NCI-H510A treated with DMSO at 0.1 percent for 48 hours (cell line): ENCODE measurements around the gene AUTS2.
"Not testable (repeated sequence)": the region's sequence is repeated elsewhere in the genome, so short reads cannot be mapped to it uniquely, and the experiment has no call there.

Source experiments
- DNase-seq: peaks from one replicate; lab custom pipeline; 2025; lab: John Stamatoyannopoulos, UW

Gene AUTS2

GRCh38 chr7:70582927-70583895, 984.9 kb downstream of the AUTS2 start:
- DNase-seq, result no peak

DNA sequence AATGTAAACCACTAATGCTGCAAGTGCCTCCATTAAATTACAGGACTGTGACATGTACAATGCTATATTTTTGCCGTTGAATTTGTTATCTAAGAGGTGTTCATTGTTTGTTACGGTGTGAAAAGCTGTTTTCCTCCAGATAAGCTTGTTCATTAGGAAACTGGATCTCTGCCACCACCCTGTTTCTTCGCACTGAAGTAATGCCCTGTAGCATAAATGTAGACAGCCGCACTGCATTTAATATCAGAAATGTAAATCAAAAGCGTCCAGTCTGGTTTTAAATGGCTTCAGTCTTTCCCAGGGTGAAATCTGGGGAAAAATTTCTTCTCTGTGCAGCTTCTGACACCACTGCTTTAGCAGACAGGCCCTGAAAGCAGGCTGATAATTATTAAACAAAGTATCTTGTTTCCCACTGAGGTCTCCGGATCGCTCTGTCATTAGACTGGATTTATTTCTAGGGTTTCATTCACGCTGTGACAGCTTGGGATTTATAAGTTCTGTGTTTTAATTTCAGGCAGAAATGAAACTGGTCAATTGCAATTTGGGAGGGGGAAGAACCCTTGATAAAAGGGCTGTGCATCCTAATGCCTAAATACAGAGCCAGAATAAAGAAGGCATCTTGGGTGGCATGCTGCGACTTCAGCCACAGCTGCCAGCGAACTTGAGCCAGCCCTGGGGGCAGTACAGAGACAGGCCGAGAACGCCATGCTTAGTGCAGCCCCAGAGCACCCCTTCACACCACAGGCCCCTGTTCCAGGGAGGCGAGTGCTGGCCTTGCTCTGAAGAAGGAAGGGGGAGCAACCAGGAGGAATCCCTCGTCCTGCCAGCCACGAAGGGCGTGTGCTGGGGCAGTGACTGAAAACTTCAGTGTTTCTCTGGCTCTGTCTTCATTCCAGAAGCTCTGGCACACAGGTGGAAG, 985.9 kb downstream of the AUTS2 start:
- no peak for DNase-seq

- DNase-seq, result no peak
Observed at GRCh38 chr7:70585071-70585470, 986.8 kb downstream of the AUTS2 start.

DNA sequence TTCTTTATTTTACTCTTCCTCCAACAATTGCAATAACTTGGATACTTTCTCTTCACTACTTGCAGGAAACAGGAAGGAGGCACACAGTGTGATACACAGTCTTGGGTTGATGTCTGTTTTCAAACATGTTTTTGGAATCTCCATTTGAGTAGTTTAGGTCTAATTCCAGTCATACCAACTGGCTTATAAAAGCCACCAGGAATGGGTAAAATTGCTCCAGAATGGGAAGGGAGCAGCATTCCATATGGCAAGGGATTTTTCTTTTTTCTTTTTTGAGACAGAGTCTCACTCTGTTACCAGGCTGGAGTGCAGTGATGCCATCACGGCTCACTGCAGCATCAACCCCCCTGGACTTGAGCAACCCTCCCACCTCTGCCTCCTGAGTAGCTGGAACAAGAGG, 988.5 kb downstream of the AUTS2 start:
- DNase-seq, result no peak

GRCh38 chr7:70587739-70588138, 989.5 kb downstream of the AUTS2 start:
- no peak for DNase-seq

DNA sequence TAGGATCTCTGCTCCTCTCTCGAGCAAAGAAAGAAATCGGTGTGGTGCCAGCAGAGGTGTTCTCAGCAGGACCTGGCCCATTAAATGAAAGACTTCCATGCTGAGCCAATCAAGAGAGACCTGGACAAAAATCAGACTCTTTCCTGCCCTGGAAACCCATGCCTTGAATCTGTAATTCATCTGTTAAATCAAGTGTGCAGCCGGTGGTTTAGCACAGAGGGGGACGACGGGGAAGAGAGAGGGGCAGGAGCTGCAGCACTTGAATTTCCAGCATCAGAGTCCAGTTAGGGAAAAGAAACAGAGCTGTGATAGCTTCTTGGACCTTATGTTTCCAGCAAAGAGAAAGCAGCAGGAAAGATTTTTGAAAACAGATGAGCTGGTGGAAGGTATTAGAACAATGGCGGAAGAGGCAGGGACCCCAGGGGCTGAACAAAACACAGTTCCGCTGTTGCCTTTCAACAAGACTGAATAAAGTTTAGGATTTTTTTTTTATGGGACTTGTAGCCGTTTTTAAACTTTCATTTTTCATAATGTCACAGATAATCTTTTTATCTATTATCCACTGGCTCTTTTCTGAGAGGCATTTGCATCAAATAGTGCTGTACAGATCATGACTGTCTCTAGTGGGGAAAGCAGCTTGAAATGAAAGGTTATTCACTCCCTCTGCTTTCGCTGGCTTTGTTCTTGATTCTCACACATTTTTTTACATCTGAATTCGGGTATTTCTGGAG, 990.1 kb downstream of the AUTS2 start:
- no peak for DNase-seq

GRCh38 chr7:70589010-70589409, 990.7 kb downstream of the AUTS2 start:
- no peak for DNase-seq

GRCh38 chr7:70589590-70589989, 991.3 kb downstream of the AUTS2 start:
- no peak for DNase-seq

GRCh38 chr7:70590126-70590854, 992.0 kb downstream of the AUTS2 start:
- no peak for DNase-seq

DNA sequence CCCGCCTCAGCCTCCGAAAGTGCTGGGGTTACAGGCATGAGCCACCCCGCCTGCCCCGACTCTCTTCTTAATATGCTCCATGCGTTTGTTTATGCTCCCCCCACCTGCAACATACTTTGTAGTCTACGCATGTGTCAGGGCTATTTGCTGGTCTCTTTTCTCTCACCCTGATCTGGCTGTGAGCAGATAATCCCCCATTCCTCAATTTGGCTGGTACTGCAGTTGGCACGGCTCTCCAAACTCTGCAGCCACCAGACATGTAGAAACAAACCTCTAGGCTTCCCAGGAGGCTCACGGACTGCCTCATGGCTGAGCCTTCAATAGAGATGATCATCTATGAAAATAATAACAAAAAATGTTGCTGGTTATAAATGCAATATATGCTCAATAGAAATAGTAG, 993.4 kb downstream of the AUTS2 start:
- no peak for DNase-seq

DNA sequence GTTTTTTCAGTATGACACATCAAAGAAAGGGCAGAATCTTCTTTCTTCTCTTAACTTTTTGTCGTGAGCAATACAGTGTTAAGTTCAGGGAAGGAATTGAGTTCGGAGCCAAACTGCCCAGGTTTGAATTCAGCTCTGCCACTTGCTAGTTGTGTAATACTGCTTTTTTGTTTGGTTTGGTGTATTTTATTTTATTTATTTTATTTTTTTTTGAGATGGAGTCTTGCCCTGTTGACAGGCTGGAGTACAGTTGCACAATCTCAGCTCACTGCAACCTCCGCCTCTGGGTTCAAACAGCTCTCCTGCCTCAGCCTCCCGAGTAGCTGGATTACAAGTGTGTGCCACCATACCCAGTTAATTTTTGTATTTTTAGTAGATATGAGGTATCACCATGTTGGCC, 993.9 kb downstream of the AUTS2 start:
- DNase-seq, result no peak

GRCh38 chr7:70594170-70594569, 995.9 kb downstream of the AUTS2 start:
- no peak for DNase-seq

- DNase-seq, result not testable (repeated sequence)
Observed at GRCh38 chr7:70594885-70595284, 996.6 kb downstream of the AUTS2 start.

- DNase-seq, result no peak
Observed at GRCh38 chr7:70595370-70595754, 997.1 kb downstream of the AUTS2 start.

GRCh38 chr7:70595755-70596597, 997.7 kb downstream of the AUTS2 start:
- peak; percentile 39 for DNase-seq

DNA sequence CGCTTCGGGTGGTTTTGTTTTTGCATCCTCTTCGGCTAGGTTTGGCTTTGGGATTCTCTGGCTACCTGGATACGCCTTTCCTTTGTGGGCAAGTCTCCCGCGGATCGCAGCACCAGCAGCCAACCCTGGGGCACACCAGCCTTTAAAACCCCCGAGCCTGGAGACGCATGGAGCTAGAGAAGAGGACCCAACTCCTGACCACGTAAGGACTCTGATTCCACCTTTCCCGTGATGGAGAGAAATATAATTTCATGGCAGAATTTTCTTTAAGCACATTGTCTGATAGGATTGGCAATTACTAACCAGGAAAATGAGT, 998.3 kb downstream of the AUTS2 start:
- DNase-seq, result no peak

GRCh38 chr7:70597066-70597465, 998.8 kb downstream of the AUTS2 start:
- no peak for DNase-seq

- peak; percentile 64 for DNase-seq
Observed at GRCh38 chr7:70598976-70599375, 1000.7 kb downstream of the AUTS2 start.

- no peak for DNase-seq
Observed at GRCh38 chr7:70599446-70600190, 1001.3 kb downstream of the AUTS2 start.

DNA sequence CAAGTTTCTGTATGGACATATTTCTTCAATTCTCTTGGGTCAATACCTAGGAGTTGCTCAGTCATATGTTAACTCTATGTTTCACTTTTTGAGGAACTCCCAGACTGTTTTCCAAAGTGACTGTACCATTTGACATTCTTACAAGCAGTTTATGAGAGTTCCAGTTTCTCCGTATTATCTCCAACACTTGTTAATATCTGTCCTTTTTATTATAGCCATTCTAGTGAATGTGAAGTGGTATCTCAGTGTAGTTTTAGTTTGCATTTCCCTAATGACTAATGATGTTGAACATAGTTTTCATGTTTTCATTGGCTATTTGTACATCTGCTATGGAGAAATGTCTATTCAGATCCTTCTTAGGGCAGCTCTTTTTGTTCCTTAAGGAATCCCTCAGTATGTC, 1002.7 kb downstream of the AUTS2 start:
- DNase-seq, result no peak
